ENCODE results near the gene CCL23. TPM values are rescaled to one million over a fixed set of nuclear protein-coding genes. Genes with fewer than 3 reads are reported as not detected.
"Not testable (repeated sequence)": the region's sequence is repeated elsewhere in the genome, so short reads cannot be mapped to it uniquely, and the experiment has no call there.

The CCL23 gene
- total RNA-seq, 1 donor from 2014 or later = not detected

GRCh38 chr17:36001862-36002603 is 15.7 kb downstream of the CCL23 start:
- peak; percentile 7 for DNase-seq (ENCODE audit: low read depth)
- H3K27me3 ChIP-seq (ENCODE audit: control insufficient read depth, insufficient read depth, low read length) = no peaks in the 10 kb centered on the region

GRCh38 chr17:36001110-36001771 is 16.5 kb downstream of the CCL23 start, which contains the start of gene CCL15:
TSS of gene CCL15 (minus strand) at chr17:36001553. CDS start at chr17:36001492, 61 bp downstream.
- DNase-seq (ENCODE audit: low read depth) (no peak), FAIRE-seq (no peak)
- no peaks in the 10 kb centered on the region for H3K36me3 ChIP-seq (ENCODE audit: control insufficient read depth, insufficient read depth, low read length)
- no peak within 1 kb of the TSS for H3K4me3 ChIP-seq (ENCODE audit: low read depth, low read length)
- no peak for TF ChIP-seq CTCF (IDR thresholded peaks at IDR 0.05; ENCODE audit: insufficient read depth, low read length, severe bottlenecking)
- H3K27me3 ChIP-seq (ENCODE audit: control insufficient read depth, insufficient read depth, low read length) = no peaks in the 10 kb centered on the region

More at GRCh38 chr17:36001862-36002603, 15.7 kb downstream of the CCL23 start:
- no peak for FAIRE-seq
- H3K36me3 ChIP-seq (ENCODE audit: control insufficient read depth, insufficient read depth, low read length) = no peaks in the 10 kb centered on the region
- H3K4me3 ChIP-seq (ENCODE audit: low read depth, low read length) = no peak overlapping the region
- no peak for TF ChIP-seq CTCF (IDR thresholded peaks at IDR 0.05; ENCODE audit: insufficient read depth, low read length, severe bottlenecking)

GRCh38 chr17:36000732-36001109 is 17.1 kb downstream of the CCL23 start:
- Histone ChIP-seq H3K27me3 (ENCODE audit: control insufficient read depth, insufficient read depth, low read length) (no peaks in the 10 kb centered on the region), H3K4me3 (ENCODE audit: low read depth, low read length) (no peak overlapping the region), H3K36me3 (ENCODE audit: control insufficient read depth, insufficient read depth, low read length) (no peaks in the 10 kb centered on the region)
- DNase-seq (ENCODE audit: low read depth) (no peak), FAIRE-seq (no peak)
- TF ChIP-seq CTCF (IDR thresholded peaks at IDR 0.05; ENCODE audit: insufficient read depth, low read length, severe bottlenecking) = no peak

- TF ChIP-seq CTCF (IDR thresholded peaks at IDR 0.05; ENCODE audit: insufficient read depth, low read length, severe bottlenecking) = no peak
- no peak for FAIRE-seq
- no peak for DNase-seq (ENCODE audit: low read depth)
- Histone ChIP-seq H3K4me3 (ENCODE audit: low read depth, low read length) (no peak overlapping the region), H3K27me3 (ENCODE audit: control insufficient read depth, insufficient read depth, low read length) (no peaks in the 10 kb centered on the region), H3K36me3 (ENCODE audit: control insufficient read depth, insufficient read depth, low read length) (no peaks in the 10 kb centered on the region)
Observed at GRCh38 chr17:35998756-35999155, 19.0 kb downstream of the CCL23 start.

GRCh38 chr17:35998018-35998545 is 19.7 kb downstream of the CCL23 start:
- no peaks in the 10 kb centered on the region for H3K27me3 ChIP-seq (ENCODE audit: control insufficient read depth, insufficient read depth, low read length)
- no peak for DNase-seq (ENCODE audit: low read depth)
- H3K36me3 ChIP-seq (ENCODE audit: control insufficient read depth, insufficient read depth, low read length) = no peaks in the 10 kb centered on the region
- no peak for FAIRE-seq
- H3K4me3 ChIP-seq (ENCODE audit: low read depth, low read length) = no peak overlapping the region
- TF ChIP-seq CTCF (IDR thresholded peaks at IDR 0.05; ENCODE audit: insufficient read depth, low read length, severe bottlenecking) = no peak

GRCh38 chr17:35995346-35995745 is 22.4 kb downstream of the CCL23 start:
- H3K4me3 ChIP-seq (ENCODE audit: low read depth, low read length); FAIRE-seq; DNase-seq (ENCODE audit: low read depth); H3K27me3 ChIP-seq (ENCODE audit: control insufficient read depth, insufficient read depth, low read length); H3K36me3 ChIP-seq (ENCODE audit: control insufficient read depth, insufficient read depth, low read length): not testable (repeated sequence)
